T-helper 2 cell (primary cell): ENCODE data around the gene CD200R1L.

Experiments
- DNase-seq, 5 experiments: peaks; one replicate each; pipeline versions ENCODE4 v3.0.0 to v3.0.0-alpha.2; 2012 to 2022

Gene CD200R1L

DNA sequence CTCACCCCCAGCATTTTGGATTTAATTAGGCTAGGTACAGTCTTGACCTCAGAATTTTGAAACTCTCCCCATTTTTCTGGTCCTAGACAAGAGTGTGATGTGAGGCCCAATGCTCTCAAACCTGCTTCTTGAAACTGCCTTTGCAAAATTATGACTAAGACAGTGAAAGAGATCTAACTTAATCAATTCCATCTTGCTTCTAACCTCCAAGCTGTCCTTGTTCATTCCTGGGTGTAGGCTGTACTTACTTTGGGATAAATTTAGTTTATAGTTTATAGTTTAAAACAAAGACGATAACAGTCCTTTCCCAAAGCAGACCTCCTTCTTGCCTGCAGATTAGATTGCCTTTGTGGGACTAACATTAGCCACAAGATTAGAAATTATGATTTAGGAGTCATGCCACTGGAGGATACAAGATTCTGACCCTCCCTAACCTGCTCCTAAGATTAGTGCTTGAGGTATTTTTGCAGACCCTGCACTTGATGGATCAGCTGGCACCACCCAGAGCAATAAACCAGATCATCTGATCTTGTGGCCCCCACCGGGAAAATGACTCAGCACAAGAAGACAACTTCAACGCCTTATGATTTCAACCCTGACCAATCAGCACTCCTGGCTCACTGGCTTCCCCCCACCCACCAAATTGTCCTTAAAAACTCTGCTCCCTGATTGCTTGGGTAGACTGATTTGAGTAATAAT is 59.6 kb downstream of the CD200R1L start:
- DNase-seq = no peak

DNA sequence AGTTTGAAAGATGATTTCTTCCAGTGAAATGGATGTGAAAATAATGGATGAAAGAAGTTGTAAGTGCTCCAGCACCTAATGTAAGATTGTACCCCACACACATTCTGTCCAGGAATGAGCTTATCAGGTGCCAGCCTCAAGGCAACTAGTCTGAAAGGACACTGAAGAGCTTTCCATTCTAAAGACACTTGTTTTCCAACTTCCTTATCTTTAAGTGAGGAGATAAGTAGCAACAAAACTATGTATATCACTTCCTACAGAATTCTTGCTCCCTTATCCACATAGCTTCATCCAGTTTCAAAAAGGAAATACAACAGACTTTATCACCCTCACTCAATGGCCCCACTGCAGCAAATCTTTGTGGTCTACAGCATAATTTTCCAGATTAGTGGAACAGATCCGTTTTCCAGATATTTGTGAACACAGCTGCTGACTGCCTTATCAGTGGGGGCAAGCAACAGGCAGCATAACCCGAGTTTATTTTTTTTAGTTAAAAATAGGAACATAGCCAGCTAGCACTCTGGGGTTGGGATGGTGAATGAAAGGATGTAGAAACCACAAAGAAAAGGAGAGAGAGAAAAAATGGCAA is 60.6 kb downstream of the CD200R1L start:
- DNase-seq = no peak

GRCh38 chr3:112785321-112786001 is 61.2 kb downstream of the CD200R1L start:
- no peak for DNase-seq

DNA sequence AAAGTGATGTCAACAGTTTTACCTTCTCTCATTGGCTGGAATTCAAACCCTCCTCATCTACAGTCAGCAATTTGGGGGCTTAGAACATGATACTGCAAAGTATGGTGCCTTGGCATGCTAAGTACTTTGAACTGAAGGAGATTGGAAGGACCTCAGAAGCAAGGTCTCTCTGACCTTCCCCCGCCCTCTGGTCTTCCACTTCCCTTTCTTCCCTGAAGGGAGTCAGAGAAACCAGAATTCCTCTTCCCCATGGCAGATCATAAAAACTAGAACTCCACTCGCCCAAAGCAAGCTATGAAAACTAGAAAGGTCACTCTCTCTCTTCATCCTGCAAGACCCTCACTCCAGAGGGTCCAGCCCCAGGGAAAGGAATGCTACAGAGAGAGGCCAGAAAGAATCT is 64.2 kb downstream of the CD200R1L start:
- no peak for DNase-seq

DNA sequence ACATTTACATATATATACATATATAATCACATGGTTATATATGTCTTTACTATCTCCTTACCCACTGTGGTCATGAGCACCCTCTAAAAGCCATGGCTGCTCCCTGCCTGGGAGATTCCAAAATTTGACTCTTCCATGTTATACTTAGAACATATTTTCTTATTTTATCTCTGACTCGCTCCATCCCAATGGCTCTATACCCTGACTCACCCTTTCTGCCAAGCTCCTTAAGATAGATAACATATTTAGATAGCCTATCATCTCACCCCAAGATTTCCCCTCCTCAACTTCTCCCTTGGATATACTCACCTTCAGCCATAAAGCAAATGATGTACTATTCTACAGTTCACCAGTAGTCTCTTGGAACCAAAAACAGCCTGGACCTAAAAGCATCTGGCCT is 65.1 kb downstream of the CD200R1L start:
- no peak for DNase-seq

DNA sequence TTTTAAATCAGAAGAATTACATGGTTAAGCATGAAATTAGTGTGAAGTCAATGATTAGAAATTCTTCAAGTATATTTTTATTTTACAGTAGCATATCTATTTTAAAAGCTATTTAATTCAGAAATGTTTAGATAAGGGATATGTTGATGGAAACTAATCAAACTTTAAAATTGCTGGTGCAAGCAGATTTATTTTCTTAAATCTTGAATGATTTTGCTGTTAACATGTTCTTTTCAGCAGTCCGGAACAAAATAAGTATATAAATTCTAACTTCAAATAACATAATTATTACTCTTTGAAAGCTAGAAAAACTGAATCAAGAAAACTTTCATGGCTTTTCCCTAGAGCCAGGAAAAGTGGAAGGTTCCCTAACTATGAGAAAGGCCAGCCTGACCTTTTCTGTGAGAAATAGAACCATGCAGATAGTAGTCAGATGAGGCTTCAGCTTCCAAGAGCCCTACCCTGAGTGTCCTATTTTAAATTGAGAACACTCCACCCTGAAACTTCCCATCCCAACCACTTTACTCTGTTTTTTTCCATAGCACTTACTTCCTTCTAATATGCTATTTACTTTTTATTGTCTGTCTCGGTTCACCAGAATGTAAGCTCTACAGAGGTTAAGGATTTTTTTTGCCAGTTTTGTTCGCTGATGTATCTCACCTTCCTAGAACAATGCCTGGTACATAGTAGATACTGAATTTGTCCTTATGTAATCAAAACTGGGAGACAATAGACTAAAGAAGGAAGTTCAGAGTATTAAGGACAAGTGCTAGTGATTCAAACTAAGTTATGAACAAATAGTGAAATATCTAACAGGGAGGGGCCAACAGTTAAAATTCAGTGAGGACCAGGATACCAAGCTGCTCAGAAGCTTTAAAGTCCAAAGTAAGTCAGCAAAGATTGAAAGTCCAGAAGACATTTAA is 66.8 kb downstream of the CD200R1L start:
- no peak for DNase-seq

GRCh38 chr3:112779011-112779410 is 67.7 kb downstream of the CD200R1L start:
- no peak for DNase-seq

DNA sequence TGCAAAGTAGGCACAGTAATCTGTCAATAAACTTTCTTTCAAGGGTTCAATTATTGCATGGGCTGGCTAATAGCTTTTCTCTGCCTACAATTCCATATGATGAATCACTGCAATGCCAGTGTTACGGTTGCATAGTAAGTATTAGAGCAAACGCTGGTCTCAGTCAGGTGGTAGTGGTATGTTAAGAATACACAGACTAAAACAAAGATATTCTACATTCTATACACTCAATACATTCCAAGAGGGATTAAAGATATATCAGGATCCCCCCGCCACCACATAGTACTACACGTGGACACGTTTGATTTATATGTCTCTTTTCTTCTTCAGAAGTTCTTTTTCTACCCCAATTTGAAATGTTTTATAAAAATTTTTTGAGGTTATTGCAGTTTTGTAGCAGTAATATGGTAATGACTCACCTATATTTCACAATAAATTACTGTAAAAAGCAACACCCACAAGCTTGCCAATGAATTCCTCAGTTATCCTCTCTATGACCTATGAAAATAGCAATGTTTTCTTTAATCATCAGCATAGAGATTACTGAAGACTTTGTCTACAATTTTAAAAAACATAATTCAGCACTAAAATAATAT is 68.2 kb downstream of the CD200R1L start:
- no peak for DNase-seq

GRCh38 chr3:112777811-112778210 is 68.9 kb downstream of the CD200R1L start:
- no peak for DNase-seq

- DNase-seq = no peak
Observed at GRCh38 chr3:112776836-112777235, 69.8 kb downstream of the CD200R1L start.

GRCh38 chr3:112776000-112776399 is 70.7 kb downstream of the CD200R1L start:
- peak in 1 of 5 experiments; percentile 12 for DNase-seq

GRCh38 chr3:112775011-112775742 is 71.5 kb downstream of the CD200R1L start:
- no peak for DNase-seq

DNA sequence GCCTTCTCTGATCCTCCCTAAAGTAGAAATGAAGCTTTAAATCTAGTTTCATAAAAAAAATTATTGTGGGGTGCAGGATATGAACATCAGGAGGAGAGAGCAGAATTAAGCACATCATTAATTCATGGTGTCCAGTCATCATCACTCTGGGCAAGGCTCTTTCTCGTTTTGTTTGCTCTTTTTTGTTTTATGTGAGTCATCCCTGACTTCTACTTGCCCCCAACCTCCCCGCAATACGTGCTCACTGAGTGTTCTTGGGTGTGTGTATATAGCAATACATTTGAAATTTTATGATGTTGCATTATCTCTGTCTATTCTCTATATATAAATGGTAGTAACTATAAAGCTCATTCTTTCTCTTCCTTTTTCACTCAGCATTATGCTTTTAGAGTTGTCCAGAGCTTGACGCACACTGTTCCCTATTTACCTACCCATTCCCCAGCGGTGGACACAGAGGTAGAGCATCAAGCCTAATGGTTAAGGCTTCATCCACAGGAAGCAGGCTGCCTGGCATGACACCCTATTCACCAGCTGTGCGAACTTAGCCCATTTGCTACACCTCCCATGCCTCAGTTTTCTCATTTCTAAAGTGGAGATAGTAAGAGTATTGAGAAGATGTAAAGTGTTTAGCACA is 72.3 kb downstream of the CD200R1L start:
- DNase-seq = peak in 1 of 5 experiments; percentile 58

GRCh38 chr3:112773864-112774263 is 72.8 kb downstream of the CD200R1L start:
- DNase-seq = peak in 3 of 5 experiments; percentile 4 to 88 (median 20)

GRCh38 chr3:112770951-112771350 is 75.7 kb downstream of the CD200R1L start:
- DNase-seq = no peak

- DNase-seq = peak in 2 of 5 experiments; percentile 19 to 40
Observed at GRCh38 chr3:112770032-112770626, 76.5 kb downstream of the CD200R1L start.

DNA sequence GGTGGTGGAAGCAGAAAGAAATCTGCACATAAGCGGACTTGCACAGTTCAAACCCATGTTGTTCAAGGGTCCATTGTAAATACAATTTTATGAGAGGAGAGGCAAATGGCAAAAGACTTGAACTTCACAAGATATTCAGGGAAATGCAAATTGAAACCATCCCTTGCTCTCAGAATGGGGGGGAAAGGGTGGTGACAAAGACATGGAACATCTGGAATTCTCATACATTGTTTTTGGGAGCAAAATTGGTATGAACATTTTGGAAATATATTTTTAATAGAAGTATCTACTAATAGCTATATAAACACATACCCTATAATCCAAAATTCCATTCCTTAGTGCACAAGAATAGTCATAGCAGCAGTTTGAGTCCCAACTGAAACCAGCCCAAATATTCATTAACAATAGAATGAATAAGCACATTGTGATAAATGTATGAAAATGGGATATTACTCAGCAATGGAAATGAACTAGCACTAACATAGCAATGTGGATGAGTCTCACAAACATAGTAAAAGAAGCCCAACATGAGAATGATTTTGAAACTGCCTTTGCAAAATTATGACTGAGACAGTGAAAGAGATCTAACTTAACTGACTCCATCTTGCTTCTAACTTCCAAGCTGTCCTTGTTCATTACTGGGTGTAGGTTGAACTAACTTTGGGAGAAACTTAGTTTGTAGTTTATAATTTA is 77.2 kb downstream of the CD200R1L start:
- no peak for DNase-seq

GRCh38 chr3:112767777-112768176 is 78.9 kb downstream of the CD200R1L start:
- DNase-seq = no peak

DNA sequence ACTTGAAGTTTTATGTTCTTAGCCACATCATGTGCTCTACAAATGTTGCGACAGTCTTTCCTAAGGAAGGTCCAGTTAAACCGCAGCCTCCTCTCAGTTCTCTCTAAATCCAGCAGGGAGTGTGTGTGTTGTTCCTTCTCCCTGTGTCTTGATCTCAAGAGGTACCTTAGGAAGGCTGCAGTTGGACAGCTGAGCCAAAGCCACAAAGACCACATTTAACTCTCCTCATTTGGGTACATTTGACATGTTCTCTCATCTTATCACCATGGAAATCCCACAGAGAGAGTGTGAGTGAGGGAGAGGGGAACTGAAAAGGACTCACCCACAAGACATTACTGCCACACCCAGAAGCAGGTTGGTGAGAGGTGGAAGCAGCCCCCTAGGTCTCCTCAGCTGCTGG is 79.5 kb downstream of the CD200R1L start:
- DNase-seq = no peak
